SIG-M5 treated with dmso at 0.1 percent for 504 hours (cell line): ENCODE data around the gene USP11.

Experiments
- DNase-seq: peaks from one replicate; lab custom pipeline; 2025; ENCODE audit not compliant: unreplicated experiment; lab: John Stamatoyannopoulos, UW

Gene USP11

DNA sequence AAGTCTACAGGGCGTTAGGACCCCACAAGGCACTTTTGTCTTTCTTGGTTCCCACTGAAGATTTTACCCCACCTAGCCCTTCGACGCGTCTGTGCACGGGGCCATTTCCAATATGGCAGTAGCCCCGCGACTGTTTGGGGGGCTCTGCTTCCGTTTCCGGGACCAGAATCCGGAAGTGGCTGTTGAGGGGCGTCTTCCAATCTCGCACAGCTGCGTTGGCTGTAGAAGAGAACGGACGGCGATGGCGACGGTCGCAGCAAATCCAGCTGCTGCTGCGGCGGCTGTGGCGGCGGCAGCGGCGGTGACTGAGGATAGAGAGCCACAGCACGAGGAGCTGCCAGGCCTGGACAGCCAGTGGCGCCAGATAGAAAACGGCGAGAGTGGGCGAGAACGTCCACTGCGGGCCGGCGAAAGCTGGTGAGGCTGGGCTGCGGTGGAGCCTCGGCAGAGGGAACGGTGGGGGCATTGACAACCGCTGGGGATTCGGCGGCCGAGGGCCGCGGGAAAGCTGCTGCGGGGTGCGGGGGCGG is at the start of gene USP11:
TSS of gene USP11 (plus strand) at position 207 of the 530 bp plus-strand sequence. CDS start at position 242, 35 bp downstream.
- DNase-seq: peak; percentile 40

DNA sequence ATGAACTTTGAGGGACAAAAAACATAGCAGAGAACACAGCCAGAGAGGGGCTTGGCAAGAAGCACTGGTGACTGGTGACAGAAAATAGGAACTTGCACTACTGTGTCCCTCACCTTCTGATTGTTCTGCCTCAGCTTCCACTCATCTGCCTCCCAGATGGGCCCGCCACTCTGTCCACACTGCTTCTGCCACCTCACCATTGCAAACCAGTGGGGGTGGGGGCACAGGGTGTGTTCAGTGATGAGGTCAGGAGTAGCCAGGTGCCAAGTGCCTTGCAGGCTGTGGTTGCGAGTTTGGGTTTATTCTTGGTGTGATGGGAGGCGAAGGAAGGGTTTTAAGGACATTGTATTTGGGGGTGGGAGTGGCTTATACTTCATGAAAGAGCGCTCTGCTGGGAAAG is 48.3 kb upstream of the USP11 start:
- no peak for DNase-seq

DNA sequence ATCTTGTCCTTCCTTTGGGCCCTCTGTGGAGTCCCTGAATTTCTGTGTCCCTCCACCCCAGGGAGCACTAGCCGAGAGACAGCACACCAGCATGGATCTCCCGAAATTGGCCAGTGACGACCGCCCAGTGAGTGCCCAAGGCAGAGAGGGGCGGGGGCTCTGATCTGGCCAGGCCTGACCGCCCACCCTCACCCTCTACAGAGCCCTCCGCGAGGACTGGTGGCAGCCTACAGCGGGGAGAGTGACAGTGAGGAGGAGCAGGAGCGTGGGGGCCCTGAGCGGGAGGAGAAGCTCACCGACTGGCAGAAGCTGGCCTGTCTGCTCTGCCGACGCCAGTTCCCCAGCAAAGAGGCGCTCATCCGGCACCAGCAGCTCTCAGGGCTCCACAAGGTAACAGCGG is 47.6 kb upstream of the USP11 start:
- DNase-seq: no peak

DNA sequence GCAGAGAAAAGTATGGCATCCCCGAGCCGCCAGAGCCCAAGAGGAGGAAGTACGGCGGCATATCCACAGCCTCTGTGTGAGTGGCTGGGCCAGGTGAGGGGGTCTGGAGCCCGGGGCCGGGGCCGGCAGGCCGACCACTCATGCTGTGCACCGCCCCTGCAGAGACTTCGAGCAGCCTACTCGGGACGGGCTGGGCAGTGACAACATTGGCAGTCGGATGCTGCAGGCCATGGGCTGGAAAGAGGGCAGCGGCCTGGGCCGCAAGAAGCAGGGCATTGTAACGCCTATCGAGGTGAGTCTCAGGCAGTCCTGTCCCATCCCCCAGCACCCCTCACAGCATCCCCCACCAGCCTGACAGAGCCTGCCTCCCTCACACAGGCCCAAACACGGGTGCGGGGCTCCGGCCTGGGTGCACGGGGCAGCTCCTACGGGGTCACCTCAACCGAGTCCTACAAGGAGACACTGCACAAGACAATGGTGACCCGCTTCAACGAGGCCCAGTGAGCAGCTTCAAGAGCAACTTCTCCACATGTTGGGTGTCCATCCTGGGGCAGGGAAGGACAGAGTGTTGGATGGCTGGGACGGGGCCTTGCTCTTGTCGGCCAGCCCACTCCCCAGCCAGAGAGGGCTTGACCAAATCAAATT is 46.6 kb upstream of the USP11 start:
- DNase-seq: no peak

DNA sequence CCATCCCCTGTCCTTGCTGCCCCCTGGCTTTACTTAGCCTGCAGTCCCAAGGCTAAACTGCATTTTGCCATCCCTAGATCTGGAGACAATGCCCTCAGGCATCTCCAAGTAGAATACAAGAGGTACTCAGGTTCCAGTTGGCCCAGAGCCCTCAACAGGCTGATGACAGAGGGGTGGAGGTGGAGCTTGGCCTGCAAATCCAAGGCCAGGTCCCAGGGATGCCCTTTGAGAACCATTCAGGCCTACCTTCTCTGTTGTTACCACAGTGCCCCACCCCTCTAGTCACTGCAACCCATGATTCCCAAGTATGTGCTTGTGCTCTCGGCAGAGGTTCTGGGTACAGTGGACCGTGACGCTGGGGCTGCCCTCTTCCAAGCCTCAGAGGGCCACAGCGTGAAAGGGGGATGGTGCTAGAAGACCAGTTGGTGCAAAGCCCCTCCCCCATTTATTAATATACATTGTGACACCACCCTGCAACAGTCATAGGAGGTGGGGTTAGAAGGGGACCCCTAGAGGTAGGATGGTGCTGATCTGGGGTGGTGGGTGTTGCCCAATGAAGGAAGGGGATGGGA is 45.6 kb upstream of the USP11 start:
- DNase-seq: no peak

DNA sequence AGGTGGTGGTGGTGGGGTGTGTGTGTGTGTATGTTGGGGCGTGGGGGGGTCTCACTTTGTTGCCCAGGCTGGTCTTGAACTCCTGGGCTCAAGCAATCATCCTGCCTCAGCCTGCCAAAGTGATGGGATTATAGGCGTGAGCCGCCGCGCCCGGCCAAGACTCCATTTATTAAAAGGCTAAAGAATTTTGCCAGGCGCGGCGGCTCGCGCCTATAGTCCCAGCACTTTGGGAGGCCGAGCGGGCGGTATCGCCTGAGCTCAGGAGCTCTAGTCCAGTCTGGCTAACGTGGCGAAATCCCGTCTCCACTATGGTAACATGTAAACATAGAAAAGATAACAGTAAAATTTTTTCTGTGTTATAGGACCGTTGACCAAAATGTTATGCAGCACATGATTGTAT is 42.9 kb upstream of the USP11 start:
- DNase-seq: no peak

DNA sequence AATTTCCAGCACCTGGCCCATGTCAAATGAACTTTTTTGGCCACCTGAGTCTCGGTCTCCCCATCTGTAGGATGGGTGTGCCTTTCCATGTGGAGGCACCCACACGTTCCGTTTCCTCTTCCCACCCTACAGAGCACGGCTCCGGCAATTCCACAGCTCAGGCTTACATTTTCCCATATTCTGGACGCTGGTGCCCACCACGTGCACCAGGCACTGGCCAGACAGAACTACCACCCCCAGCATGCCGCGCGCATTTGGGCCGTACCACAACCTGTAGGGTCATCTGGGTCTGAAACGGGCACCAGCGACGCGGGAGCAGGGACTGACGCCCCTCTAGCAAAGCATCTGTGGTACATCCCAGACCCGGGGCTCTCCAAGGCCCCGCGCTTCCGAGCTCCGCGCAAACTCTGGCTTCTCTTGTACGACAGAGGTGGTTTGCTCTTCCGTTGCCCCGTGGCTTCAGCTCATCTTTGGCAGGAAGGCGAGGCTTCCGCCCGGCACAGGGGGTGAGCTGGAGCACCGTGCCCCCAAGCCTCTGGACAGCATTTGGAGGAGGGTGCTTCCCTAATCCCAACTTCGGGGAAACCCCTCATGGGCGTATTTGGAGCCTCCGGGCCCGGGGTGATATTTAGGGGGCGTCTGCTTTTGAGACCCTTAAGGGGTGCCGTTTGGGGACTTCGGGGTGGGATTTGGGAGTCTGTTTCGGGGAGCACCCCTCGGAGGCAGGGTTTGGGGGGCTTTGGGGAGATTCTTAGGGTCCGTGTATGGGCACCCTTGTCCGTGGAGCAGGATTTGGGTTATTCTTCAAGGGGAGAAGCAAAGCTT is 42.2 kb upstream of the USP11 start:
- peak; percentile 86 for DNase-seq

DNA sequence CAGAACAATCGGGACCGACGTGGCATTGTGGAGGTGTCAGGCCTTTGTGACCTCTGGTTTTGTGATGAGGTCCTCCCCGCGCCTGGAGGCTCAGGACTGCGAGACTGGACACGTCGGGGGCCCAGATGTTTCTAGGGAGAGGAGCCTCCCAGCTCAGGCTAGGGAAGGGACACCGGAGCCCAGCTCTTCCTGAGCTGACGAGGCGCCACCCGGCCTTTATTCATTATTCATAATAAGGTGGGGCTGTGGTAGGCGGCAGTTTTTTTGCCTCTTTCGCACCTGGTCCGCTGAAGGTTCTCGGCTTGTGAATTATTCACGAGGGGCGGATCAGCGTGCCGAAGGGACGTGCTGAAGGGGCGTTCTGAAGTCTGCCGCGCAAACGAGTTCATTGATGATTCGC is 41.5 kb upstream of the USP11 start:
- no peak for DNase-seq

DNA sequence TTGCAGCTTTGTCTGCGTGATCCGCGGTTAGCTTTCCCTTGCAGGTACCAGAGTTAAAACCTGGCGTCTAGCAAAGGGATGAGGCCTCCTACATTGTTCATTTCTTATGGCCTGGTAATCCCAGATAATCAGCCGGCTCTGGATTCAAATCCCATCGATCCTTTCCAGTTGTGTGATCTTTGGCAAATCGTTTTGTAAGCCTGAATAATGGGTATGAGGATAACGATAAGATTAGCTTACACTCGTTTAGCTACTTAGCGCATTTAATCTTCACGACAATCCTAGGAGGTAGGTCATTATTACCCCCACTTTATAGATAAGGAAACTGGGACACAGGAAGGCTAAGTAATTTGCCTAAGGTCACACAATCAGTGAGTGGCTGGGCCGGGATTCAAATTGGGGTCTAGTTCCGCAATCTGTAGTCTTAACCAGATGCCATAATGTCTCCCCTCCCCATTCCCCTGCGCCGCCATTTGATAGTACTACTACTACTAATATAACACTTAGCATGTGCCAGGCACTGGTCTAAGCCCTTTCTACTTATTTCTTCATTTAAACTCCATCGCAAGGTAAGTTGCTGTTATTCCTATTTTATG is 40.9 kb upstream of the USP11 start:
- DNase-seq: peak; percentile 23

DNA sequence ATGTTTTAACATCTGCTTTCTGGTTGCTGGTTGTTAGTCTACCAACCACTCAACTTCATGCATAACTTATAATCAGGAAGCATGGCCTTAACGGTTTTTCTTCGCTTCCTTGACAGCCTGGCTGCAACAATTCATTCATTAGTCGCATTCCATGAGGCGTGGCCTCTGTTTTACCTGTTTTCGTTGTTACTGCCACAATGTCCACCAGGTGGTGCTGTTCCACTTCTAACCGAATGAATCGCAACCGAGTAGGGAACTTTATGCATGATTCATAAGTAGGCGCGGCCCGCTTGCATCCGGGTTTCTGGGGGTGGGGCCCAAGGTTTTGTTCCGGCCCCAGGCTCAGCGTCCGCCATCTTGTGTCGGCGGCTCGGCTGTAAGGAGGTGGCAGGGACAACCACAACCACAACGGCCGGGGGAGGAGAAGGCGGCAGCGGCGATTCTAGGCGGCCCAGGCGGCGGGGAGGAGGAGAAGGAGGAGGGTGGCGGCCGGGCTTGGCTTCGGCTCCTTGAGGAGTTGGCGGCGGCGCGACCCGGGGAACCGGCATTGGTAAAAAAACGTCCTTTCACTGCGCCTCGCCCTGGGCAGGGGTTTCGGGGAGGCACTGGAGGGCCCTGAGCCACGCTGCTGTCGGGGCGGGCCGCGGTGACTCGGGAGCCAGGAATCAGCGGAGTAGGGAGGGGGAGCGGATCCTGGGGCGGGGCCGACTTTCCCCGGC is 39.2 kb upstream of the USP11 start, which contains the start of gene UBA1:
TSS of gene UBA1 (plus strand) at position 355 of the 719 bp plus-strand sequence. CDS start 4,974 bp downstream, outside the sequence.
- DNase-seq: peak; percentile 92

DNA sequence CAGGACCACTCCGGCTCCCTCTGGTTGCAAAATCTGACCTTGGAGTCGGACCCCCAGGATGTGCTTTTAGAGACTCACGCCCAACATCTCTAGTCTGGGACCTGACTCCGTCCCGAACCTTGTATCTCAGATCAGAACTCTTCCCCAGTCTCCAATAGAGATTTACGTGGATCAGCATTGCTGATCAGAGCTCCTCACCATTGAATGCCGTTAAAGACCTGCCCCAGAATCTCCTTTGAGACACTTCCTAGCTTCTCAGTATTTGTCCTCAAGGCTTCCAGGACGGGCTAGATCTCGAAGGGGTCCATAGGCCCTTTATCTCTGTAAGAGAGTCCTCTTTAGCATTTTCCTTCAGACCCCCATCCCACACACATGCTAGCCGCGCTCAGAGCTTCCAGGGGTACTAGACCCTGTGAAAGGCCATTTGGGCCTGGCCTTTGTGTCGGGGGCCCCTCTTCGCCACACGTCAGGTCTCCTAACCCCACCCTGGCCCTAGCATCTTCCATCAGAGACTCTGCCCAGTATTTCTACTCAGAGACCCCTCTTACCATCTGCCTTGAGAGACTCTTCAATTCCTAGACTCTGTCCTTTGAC is 38.5 kb upstream of the USP11 start:
- no peak for DNase-seq

DNA sequence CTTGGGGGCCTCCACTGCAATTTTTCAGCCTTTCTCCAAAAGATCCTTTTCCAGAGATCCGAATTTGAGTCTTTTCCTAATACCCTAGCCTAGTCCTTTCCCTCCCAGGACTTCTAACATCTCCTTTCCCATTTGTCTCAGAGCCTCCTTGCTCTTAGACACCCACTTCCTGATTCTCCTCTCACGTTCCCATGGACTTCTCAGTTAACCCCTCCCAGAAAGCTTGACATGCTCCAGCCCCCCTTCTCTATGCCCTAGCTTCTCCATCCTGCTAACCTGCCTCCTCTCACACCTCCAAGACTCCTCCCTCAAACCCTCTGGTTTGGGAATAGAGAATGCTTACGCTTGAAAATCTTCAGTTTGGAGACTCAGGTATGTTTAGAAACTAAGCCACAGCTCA is 36.7 kb upstream of the USP11 start:
- DNase-seq: no peak

DNA sequence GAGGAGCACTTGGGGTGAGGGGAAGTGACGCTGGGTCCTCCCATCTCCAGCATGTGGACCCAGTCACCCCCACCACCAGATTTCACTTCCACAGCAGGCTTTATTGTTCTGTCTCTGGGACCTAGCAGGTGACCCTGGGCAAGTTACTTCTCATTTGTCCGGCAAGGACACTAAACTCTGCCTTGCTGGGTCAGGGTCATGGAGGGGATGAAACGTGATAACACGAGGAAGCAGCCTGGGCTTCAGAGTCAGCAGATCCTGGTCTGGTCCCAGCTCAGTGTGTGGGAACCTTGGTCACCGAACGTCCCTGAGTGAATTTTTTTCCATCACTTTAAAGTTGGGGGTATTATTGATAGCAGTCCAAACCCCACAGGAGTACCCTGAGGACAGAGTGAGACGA is 35.3 kb upstream of the USP11 start:
- no peak for DNase-seq

DNA sequence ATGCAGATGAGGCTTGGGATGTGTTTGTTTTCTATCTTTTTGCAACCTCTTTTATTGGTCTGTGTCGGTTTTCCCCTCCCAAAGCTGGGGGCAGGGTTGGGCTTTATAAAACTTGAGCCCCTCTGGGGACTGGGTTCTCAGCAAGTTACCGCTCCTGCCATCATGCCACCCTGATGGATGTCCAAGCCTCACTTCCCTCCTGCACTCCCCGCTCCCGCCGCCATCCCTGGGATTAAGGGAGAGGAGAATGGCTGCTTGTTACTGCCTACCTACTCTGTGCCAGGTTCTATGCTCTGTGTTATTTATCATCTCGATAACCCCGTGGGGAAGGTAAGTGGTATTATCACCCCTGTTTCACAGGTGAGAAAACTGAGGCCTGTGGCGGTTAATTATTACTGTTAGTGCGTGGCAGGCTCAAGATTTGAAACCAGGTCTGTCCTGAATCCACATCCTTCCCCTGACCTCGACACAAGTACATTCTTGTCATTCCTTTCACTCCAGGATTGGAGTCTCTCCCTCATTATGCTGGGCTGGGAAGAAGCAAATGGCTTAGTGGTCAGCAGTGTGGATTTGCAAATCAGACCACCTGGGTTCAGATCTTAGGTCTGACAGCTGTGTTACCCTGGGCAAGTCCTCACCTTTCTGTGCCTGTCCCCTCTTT is 34.7 kb upstream of the USP11 start:
- DNase-seq: no peak

DNA sequence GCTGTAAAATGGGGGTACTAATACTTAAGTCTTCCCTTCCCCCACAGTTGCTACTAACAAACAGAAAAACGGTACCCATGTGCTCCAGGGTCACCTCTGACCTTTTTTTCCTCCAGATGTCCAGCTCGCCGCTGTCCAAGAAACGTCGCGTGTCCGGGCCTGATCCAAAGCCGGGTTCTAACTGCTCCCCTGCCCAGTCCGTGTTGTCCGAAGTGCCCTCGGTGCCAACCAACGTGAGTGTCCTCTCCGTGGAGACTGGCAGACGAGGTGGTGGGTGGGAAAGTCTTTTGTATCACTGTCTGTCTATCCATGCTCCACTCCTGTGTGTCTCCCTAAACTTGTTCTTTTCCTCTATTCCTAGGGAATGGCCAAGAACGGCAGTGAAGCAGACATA is 34.1 kb upstream of the USP11 start:
- no peak for DNase-seq

DNA sequence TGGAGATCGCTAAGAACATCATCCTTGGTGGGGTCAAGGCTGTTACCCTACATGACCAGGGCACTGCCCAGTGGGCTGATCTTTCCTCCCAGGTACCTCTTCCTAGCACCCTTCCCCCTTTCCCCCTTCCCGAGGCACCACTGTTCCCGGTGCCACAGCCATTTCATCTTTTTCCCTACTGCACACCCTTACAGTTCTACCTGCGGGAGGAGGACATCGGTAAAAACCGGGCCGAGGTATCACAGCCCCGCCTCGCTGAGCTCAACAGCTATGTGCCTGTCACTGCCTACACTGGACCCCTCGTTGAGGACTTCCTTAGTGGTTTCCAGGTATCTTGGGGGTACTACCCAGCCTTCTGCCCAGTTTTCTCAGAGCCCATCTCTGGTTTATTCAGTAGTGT is 33.5 kb upstream of the USP11 start:
- DNase-seq: no peak

DNA sequence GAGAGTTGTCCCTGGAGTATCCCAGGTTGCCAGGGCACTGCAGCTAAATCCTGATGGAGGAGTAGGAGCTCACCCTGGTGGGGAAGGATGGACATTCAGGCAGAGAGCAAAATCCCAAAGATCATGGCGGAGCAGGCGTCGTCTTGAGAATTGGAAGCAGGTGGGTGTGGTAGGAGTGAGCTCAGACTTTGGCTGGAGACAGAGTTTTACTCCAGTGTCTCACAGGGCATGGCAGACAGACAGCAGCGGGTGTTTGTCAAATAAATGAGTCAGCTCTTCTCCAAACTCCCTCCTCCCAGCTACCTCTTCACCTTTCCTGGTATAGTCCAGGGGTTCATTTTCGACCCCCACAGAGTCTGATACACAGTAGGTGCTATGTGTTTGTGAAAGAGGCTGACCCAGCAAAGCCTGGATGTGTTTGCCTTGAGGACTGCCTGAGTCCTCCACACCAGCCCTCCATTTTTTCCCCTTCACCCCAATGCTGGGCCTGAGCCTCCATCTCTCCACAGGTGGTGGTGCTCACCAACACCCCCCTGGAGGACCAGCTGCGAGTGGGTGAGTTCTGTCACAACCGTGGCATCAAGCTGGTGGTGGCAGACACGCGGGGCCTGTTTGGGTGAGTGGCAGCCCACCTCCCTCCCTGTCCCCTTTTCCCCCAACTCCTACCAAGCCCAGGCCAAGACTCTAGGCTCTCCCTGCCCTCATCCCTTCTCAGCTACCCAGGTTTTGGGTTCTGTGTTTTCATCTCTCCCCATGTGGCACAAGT is 32.2 kb upstream of the USP11 start:
- no peak for DNase-seq

DNA sequence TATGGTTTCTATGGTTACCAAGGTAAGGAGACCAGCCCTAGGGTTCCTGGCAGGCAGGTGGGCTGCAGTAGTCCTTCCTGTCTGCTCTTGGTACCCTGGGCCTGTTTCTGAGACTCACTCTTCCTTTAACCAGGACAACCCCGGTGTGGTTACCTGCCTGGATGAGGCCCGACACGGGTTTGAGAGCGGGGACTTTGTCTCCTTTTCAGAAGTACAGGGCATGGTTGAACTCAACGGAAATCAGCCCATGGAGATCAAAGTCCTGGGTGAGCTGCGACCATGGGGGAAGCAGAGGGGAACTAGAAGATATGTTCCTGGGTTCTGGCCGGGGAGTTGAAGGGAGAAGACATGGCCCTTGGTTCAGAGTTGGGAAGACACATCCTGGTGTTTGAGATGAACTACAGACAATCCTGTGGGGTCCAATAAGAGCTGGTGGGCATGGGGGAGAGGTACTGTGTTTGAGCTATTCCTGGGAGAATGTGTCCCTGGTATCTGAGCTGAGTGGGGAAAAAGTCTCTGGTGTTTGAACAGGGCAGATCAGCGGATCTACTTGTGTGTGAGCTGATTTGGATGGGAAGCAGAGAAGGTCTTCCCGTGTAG is 31.4 kb upstream of the USP11 start:
- DNase-seq: no peak

DNA sequence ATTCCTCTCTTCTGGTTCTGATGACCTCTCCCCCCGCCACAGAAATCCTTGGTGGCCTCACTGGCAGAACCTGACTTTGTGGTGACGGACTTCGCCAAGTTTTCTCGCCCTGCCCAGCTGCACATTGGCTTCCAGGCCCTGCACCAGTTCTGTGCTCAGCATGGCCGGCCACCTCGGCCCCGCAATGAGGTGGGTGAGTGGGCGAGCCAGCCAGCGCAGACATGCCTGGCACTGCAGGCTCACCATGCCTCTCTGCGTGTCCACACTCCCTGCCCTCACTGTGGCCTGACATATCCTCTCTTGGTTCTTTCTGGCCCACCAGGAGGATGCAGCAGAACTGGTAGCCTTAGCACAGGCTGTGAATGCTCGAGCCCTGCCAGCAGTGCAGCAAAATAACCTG is 30.5 kb upstream of the USP11 start:
- DNase-seq: no peak
